PC-9 (cell line): ENCODE measurements around the gene ABHD16B.

Experiments
- CTCF ChIP-seq: fragments of 200-600 bp; sonication (generic); conservative IDR thresholded peaks from 2 replicates; pipeline ENCODE4 v1.6.1; 2017; ENCODE audit warnings: mixed run types, antibody characterized with exemption, mild to moderate bottlenecking, moderate library complexity
- EZH2 ChIP-seq: fragments of 200-600 bp; sonication (generic); IDR thresholded peaks from 2 replicates; pipeline ENCODE4 v1.8.0; 2017; ENCODE audit warnings: antibody characterized with exemption, low read depth

DNA sequence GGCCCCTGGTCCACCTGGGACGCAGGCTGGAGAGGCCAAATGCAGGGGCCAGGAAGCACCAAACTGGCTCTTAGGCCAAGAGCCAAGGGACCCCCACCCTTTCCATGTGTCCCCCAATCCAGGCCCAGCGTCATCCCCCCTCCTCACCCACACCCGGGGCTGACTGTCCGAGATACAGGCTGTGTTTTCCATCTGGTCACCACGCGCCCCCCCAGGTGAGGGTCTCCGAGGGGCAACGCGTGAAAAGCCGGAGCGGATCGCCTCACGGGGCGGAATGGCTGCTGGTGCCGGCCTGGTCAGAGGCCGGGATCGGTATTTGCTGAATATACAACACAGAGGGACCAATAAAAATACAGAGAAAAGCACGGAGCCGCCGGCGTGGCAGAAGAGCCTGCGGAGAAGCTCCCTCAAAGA is 5.2 kb upstream of the ABHD16B start:
- TF ChIP-seq CTCF = no peak
- no peak for TF ChIP-seq EZH2
